ENCODE results near the gene C1QTNF2.

The C1QTNF2 gene

GRCh38 chr5:160375166-160375565 is 4.7 kb upstream of the C1QTNF2 start:
- DNase-seq (ENCODE audit: low spot score): no peak

- no peak for DNase-seq (ENCODE audit: low spot score)
Observed at GRCh38 chr5:160371294-160371693, 868 bp upstream of the C1QTNF2 start.

GRCh38 chr5:160370713-160371034 is 248 bp upstream of the C1QTNF2 start:
- no peak for DNase-seq (ENCODE audit: low spot score)

- DNase-seq (ENCODE audit: low spot score): no peak
Observed at GRCh38 chr5:160367885-160368284, 2.5 kb downstream of the C1QTNF2 start.

DNA sequence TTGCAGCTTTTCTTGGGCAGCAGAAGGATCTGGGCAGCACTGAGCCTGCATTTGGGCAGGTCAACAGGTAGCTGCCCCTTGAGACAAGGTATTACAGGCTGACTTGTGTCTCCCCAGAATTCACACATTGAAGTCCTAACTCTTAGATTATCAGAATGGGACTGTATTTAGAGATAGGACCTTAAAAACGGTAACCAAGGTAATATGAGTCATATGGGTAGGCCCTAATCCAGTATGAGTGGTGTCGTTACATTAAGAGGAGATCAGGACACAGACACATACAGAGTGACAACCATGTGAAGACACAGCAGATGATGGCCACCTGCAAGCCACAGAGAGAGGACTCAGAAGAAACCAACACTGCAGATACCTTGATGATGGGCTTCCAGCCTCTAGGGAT is 3.2 kb downstream of the C1QTNF2 start:
- no peak for DNase-seq (ENCODE audit: low spot score)

GRCh38 chr5:160366230-160366629 is 4.2 kb downstream of the C1QTNF2 start:
- DNase-seq (ENCODE audit: low spot score): no peak

DNA sequence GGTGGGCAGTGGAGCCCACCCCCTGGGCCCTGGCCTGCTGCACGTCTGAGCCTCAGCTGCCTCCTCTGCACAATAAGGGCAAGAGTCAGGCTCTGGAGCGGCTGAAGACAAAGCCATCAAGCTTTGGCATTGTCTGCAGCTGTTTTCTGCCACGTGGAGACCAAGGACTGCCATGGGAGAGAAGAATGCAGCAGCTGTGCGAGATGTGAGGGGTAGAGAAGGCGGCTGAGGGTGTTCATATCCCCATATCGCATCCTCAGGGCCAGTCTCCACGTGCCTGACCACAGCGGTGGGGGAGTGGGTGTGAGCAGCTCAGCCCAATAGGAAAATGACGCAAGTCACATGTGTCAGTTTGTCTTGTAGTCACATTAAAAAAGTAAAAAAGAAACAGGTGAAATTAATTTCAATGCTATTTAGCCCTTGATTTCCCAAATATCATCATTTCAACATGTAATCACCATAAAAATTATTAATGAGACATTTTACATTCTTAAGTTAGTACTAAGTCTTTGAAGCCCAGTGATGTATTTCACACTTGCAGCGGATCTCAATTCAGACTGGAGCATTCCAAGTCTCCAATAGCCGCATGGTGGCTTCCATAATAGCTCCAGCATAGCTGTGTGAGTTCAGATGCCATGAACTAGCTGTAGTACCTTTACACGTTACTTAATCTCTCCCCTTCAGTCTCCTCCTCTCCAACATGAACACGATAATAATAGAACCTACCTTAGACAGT is 6.6 kb downstream of the C1QTNF2 start:
- no peak for DNase-seq (ENCODE audit: low spot score)

- DNase-seq (ENCODE audit: low spot score): no peak
Observed at GRCh38 chr5:160363211-160363610, 7.2 kb downstream of the C1QTNF2 start.

DNA sequence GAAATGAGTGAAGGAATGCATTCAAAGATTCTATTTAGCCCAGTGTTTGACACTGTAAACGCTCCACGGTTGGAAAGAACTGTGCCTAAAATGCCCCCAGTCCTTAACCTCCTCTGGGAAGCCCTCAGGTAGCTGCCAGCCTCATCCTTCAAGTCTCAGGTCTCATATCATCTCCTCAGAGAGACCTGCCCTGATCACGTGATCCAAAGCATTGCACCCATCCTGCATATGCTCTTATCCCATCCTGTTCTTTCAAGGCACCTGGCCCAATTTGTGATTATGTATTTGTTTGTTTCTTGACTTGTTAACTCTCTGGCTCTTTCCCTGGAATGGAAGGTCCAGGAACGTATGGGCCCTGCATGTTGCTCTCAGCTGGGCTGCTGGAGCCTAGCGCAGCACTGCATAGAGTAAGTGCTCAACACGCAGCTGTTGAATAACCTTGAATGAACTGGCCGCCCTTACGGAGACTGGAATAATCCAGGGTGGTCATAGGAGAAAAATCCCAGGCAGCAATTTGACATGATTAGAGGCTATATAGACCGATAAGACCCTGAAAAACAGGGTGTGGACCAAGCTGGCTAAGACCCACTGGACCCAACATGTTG is 8.7 kb downstream of the C1QTNF2 start:
- DNase-seq (ENCODE audit: low spot score): no peak

- DNase-seq (ENCODE audit: low spot score): no peak
Observed at GRCh38 chr5:160360310-160360709, 10.1 kb downstream of the C1QTNF2 start.

DNA sequence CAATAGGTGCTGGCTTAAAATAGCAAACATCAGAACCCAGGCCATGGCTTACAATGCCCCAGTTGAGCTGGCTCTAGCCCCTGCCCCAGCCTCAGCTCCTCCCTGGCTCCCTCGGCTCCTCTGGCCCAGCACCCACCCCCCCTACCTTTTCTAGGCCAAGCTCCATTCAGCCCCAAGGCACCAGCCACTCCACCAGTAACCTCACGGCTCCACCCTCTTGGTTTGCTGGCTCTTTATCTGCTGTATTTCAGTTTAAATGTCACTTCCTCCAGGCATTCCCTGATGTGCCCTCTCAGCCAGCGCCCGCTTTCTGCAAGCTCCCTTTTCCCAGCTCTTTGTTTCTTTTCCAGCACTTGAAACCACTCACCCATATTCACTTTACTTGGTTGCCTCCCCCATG is 10.6 kb downstream of the C1QTNF2 start:
- no peak for DNase-seq (ENCODE audit: low spot score)

DNA sequence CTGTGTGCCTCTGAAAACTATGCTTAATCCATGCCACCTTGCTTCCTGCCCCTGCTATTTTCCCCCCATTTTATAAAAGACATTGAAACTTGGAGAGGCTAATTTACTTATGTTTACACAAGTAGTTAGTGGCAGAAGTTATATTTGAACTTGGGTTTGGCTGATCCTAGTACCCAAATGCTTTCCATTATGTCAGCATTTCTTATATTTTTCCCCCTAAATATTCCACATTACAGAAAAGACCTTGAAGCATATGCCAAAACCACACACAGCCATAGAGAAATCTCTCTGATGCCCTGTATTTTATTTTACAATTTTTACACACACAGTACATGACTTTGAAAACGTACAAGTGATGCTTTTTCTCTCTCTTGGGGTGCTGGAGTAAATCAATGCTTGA is 11.2 kb downstream of the C1QTNF2 start:
- DNase-seq (ENCODE audit: low spot score): no peak

DNA sequence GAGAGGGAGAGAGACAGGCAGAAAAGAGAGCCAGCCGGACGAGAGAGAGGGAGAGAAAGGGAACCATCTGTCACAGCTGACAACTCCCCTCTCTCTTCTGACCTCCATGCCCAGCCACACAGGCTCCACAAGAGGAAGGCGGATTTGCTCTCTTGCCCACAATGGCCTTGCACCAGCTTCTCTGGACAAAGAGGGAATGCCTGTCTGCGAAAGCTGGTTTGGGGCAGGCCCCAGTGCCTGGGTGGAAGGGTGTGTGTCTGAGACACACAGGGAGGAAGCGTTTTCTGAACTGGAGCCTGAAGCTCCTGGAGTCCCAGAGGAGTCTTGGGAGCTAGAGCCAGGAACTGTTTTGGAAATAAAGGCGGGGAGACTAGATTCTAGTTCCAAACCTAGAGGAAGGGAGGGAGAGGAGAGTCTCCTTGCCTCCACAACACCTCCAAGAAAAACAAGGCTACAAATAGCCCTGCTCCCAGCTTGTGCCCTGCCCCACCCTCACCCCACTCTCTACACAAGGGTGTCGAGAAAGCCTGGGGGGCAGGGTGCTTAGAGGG is 12.5 kb downstream of the C1QTNF2 start:
- no peak for DNase-seq (ENCODE audit: low spot score)

DNA sequence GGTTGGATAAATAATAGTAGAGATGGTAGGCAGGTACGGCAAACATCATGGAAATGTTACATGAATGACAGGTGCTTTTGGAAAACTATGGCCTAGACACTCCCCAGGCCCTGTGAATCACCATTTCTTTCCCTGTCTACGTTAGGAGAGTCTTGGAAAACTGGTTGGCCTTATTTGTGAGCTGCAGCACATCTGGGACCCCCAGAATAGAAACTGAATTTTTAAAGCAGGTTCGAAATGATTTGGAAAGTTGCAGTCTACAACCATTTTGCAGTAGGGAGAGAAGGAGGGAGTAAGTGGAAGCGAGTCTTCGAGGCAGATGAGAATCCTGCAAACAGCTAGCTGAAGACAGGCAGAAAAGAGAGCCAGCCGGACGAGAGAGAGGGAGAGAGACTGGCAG is 13.0 kb downstream of the C1QTNF2 start:
- no peak for DNase-seq (ENCODE audit: low spot score)

DNA sequence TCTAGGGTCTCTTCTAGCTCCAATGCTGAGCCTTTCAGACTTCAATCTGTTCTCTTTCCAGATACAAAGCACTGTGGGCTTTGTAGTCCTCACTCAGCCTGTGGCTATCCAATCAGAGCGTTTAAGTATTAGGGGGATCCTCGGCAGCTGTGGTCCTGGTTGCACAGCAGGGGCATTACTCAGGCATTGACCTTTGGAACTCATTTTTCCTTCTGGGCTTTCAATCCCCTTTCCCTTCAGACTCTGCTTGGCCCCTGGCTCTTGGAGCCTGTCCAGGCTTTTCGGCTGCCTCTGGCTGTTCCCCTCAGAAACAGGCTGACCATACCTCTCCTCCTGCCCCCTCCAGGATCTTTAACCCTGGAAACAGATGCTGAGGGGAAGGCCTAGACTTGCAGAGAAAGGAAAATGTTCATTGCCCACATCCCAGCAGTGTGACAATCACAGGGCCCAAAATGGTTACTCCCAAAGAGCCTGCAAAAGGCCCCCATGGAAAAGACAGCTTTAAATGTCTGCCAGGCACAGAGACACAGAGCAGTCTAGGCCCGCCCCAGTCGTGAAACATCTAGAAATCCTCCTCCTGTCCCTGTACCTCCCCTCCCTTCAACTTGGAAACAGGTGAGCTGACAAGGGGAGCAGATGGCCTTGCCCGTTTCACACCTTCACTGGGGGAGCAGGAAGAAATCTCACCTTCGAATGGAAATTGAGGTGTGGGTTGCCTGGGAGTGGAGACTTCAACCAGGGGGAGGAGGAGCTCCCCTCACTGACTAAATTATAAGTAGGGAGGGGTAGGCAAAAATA is 13.7 kb downstream of the C1QTNF2 start:
- no peak for DNase-seq (ENCODE audit: low spot score)

DNA sequence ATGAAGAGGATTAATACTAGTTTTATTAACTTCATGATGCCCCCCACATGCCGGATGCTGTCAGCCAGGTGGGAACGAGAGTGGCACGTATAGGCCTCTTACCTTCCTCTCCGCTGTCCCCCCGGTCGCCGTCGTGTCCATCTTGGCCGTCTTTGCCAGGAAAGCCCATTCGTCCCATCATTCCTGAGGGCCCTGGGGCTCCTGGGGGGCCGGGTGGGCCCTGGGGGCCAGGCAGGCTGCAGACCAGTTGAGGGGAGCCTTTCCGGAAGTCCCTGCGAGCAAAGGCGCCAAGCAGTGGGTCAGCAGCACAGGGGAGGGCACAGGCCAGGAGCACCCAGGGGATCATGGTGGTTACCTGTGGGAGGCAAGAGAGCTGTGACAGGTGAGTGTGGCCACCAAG is 15.8 kb downstream of the C1QTNF2 start:
- DNase-seq (ENCODE audit: low spot score): no peak

- DNase-seq (ENCODE audit: low spot score): no peak
Observed at GRCh38 chr5:160353379-160353778, 17.0 kb downstream of the C1QTNF2 start.

- no peak for DNase-seq (ENCODE audit: low spot score)
Observed at GRCh38 chr5:160352308-160352707, 18.1 kb downstream of the C1QTNF2 start.

DNA sequence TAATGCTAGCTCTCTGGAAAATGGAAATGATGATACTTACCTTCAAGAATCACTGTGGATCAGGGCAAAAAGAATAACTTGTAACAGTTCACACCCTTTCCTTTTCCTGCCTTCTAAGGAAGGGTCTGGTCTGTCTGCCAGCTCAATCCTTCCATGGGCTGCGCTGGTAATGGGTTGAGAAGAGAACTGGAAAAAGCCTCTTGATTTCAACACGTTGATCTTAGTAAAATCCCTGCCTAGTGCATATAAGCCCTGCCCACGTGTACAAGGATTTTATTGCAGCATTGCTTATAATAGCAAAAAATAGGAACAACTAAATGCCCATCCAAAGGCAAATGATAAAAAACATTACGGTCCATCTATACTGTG is 20.5 kb downstream of the C1QTNF2 start:
- no peak for DNase-seq (ENCODE audit: low spot score)

- DNase-seq (ENCODE audit: low spot score): no peak
Observed at GRCh38 chr5:160349249-160349934, 21.0 kb downstream of the C1QTNF2 start.

- no peak for DNase-seq (ENCODE audit: low spot score)
Observed at GRCh38 chr5:160348080-160348479, 22.3 kb downstream of the C1QTNF2 start.

DNA sequence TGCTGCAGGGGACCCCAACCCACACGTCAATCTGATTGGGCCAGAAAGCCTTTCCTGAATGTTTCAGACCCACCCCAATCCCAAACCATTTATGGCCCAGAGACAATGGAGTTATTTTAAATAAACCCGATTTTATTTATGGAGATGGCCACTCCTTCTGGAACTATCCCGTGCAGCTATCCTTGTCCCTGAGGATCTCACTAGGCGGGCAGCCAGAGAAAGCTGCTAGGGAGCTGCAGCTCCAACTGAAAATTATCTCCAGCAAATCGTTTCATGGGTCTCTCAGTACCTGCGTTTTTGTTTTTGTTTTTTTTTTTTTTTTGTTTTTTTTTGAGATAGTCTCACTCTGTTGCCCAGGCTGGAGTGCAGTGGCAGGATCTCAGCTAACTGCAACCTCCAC is 23.0 kb downstream of the C1QTNF2 start:
- DNase-seq (ENCODE audit: low spot score): no peak

All from LoVo (cell line).